HG03280 (cell line): Measurements from ENCODE around the gene LRRC3B.
"Not testable (repeated sequence)": the region's sequence is repeated elsewhere in the genome, so short reads cannot be mapped to it uniquely, and the experiment has no call there.

ENCODE experiments used
- ATAC-seq: cut with Tn5 transposase; IDR thresholded peaks from one replicate; pipeline ENCODE4 v1.9.1; 2021; ENCODE audit warnings: mild to moderate bottlenecking, moderate library complexity; ENCODE audit not compliant: unreplicated experiment

Gene LRRC3B, protein sequence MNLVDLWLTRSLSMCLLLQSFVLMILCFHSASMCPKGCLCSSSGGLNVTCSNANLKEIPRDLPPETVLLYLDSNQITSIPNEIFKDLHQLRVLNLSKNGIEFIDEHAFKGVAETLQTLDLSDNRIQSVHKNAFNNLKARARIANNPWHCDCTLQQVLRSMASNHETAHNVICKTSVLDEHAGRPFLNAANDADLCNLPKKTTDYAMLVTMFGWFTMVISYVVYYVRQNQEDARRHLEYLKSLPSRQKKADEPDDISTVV

DNA sequence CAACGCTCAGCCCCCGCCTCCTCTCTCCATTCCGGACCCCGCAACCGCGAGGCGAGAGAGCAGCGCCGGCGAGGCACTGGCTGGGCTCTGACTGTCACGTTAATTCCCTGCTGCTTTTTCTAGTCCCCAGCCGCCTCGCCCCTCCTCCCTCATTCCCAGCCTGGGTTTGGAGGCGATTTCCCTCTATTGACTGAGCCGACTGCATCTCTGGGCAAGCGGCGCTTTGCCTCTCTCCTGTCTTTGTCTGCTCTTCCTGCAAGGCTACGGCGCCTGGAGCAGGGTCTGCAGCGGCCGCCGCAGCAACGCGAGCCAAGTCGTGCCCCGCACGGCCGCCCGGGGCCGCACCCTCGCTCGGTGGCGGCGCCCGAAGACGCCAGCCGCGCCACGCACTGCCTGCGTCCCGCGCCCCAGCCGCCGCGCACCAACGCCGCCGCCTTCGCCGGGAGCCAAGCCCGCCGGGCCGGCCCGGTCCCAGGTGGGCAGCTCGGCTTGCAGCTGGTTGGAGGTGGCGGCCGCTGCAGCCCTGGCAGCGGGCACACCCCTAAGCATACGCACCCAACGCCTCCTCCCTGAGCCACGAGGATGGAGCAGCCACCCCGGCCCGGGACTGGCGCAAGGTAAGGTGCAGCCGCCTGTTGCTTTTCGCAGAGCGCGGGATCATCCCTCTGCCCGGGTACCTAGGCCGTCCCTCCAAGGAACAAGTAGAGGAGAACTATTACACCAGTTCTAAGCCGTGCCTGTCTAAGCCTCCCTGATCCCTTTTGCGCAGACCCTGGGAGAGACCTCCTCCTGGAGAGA, at the start of gene LRRC3B:
LRRC3B (plus strand) TSS at position 152 of the 798 bp plus-strand sequence. CDS start 86,901 bp downstream, outside the sequence.
- ATAC-seq = no peak

DNA sequence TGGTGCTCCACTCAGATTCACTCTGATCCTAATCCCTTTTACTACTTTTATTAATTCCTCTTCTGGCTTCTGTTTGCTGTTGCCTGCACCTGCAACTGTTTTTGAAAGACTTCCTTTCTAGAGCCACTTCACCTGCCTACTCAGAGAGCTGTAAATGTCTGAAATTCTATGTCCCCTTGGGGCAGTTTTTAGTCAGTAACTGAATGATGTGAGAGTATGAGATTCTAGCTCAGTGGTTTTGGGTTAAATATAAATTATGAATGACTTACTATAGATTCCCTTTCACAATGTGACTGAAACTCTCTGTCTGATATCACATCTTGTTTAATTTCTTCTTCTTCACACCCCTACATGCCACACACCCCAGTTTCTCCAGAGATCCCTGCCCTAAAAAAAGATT, 47.8 kb upstream of the LRRC3B start:
- no peak for ATAC-seq

DNA sequence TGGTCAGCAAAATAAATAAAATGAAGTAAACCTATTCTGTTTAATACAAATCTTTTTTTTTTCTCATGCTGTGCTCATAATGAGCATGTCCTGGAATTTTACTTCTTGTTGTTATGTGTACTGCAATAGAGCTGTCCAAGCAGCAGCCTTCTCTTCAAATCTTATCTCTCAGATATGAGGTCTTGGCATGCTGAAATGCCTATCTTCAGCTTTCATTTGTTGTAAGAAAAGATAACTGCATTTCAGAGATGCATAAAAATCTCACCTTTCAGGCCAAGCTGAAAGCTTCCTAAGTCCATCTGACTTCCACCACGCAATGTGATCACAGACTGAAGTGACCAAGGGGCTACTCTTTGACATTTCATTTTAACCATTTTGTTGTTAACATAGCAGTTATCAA, 43.5 kb upstream of the LRRC3B start:
- no peak for ATAC-seq

DNA sequence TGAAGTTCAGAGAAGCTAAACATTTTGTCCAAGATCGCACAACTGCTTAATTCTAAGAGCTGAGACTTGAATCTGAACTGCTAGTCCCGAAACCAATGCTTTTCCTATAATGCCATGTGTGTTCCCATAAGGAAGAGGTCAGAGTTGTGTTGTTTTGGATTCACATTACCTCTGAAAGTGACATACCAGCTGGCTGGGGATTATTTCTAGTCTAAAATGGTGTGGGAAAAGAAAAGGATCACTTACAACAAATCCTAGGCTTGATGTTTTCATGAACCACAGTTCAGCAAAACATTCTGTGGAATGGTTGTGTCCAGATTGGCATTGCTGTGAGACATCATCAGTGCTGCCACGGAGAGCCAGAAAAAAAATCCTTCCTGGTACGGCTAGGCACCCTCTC, 35.0 kb upstream of the LRRC3B start:
- no peak for ATAC-seq

DNA sequence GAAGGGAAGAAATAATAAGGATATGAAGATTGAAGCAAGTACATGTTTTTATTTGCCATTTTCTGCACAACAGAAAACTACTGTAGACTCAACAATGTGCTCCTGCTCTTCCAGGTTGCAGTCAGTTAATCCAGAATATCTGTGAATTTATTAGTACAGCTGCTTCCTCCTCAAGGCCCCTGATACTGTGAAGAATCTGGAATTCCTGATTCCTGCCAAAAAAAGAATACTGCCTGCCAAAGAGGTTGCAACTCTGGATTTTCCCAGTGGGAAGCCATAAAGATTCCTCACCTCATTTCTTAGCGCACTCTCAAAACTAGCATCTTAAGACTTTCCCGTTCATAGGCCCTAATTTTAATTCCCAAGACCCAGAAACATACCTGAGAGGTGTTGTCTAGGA, 33.6 kb upstream of the LRRC3B start:
- no peak for ATAC-seq

DNA sequence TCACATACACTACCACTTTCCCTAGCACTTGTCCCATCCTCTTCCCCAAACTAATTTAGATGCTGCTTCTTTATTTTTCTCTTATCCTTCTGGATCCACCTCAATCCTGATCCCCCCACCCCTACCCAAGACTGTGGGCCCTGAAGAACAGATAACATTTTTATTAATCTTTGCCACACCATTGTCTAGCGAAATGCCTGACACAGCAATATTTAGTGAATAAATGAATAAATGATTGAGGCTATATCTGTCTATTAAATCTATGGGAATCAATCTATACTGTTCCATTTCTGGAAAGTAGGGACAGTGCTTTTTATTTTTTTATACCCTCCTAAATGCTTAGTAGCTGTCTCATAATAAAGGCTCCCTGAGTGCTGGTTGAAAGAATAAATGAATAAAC, 32.9 kb upstream of the LRRC3B start:
- no peak for ATAC-seq

DNA sequence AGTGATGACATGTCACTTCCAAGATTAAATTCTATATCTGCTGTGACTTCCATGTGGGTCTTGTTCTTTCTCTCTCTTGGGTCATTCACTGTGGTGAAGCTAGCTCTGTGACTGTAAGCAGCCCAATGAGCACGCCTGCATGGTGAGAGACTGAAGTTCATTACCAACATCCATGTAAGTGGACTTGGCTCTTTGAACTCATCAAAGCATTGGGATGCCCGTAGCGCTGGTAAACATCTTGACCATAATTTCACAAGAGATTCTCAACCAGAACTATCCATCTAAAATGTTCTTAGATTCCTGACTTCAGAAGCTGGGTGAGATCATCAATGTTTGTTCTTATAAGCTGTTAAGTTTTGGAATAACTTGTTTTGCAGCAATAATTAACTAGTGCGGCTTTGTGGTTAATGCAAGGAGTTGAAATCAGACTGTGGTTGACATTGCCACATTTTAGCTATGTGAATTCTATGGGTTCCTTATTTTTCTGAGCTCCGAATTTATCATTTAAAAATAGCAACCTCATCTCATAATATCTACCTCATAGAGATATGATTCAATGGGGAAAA, 31.6 kb upstream of the LRRC3B start:
- no peak for ATAC-seq

DNA sequence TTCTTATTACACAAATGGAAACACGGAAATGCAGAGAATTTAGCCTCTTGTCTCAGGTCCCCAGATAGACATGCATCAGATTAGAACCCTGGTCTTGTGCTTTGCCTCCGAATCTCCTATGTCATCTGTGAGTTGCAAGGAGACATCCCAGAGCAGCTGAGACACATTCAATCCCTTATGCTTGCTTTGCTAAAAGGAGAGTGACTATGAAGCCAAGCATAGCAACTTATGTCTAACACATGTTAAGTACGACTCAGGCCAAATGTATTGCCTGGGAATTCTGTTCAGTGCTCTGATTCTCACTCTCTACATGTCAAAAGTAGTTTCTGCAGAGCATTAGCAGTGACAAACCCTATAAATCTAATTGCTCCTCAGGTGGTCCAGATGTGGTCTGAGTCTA, 30.6 kb upstream of the LRRC3B start:
- ATAC-seq = no peak

DNA sequence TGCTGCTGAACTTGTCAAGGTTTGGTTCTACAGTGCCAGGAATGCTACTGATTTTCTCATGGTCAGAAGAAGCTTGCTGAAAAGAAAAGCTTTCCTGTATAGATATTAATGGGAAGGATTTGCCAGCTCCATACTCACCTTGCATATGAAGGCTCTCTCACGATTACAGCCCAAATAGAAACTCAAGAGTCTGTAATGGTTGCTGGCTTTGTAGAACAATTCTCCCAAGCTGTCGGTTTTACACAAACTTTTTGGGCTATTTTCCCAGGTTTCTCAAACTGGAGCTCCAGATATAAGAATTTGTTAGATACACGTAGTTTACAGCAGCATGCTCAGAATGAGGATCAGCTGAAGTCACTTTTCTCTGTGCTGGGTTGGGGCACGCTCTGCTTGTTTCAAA, 30.1 kb upstream of the LRRC3B start:
- ATAC-seq = no peak

DNA sequence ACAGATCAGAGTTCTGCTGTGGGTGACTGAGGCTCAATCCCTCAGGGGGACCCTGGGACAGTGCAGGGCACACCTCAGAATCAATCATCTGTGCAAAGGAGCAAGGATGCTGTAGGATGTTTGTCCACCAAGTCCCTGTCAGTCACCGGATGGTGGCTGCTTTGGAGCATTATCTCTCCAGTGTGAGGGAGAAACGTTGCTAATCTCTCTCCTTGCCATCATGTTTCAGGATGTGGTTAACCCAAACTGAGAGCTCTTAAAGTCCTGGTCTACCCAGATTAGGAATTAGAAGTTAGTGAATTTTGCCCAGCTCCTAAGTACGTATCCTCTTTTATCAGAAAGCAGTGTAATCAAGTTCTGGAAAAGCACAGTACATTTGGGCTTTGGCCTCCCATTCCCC, 26.2 kb upstream of the LRRC3B start:
- ATAC-seq = no peak

DNA sequence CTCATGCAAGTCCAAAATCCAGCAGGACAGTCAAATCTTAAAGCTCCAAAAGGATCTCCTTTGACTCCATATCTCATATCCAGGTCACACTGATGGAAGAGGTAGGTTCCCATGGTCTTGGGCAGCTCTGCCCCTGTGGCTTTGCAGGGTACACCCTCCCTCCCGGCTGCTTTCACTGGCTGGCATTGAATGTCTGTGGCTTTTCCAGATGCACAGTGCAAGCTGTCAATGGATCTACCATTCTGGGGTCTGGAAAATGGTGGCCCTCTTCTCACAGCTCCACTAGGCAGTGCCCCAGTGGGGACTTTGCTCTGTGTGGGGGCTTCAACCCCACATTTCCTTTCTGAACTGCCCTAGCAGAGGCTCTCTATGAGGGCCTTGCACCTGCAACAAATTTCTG, 19.3 kb upstream of the LRRC3B start:
- ATAC-seq = not testable (repeated sequence)

DNA sequence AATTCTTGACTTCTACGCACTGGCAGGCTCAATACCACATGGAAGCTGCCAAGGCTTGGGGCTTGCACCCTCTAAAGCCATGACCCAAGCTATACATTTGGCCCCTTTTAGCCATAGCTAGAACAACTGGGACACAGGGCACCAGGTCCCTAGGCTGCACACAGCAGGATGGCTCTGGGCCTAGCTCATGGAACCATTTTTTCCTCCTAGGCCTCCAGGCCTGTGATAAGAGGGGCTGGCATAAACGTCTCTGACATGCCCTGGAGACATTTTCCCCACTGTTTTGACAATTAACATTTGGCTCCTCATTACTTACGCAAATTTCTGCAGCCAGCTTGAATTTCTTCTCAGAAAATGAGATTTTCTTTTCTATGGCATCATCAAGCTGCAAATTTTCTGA, 18.8 kb upstream of the LRRC3B start:
- not testable (repeated sequence) for ATAC-seq

DNA sequence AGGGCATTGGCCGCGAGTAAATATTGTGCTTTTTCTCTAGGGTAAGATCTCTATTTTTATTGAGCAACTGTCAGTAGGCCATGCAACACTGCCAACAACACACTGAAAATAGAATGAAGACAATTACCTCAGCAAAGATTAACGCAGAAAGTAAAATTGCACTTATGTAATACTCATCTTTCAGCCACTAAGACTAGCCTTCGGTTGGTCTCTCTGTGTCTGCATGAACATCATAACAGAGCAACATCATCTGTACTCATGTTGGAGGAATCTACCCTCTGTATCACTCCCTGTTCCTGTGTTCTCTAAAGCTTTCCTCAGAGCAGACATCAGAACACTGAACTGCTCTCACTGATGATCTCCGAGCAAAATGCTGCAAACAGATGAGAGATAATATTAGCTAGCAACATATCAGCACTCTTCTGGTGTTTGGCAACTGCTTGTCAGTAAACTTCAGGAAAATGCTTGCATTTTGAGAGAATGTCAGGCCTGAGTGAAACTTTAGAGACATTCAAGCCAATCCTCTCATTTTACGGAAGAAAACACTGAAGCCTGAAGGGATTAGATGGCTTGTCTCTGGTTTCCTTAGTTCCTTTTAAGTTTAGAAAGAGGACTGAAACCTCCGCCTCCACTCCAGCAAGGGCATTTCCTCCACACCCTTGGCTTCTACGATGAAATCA, 8.4 kb upstream of the LRRC3B start:
- no peak for ATAC-seq

DNA sequence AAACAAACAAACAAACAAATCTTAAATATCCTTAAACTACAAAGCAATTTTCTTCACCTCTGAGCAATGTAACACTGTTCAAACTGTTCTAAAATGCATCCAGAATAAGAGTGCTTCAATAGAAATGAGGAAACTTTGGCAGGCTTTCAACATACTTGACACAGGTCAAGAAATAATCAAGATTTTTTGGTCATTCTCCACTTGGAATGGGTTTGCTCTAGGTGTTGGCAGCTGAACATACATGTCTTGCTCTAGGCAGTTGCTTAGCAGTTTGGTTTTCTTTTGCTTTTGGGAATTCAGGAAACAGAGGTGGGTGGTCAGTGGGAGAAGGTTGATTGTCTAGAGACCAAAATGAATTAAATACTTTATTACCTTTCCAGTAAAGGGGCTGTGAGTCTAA, 1.4 kb upstream of the LRRC3B start:
- no peak for ATAC-seq

DNA sequence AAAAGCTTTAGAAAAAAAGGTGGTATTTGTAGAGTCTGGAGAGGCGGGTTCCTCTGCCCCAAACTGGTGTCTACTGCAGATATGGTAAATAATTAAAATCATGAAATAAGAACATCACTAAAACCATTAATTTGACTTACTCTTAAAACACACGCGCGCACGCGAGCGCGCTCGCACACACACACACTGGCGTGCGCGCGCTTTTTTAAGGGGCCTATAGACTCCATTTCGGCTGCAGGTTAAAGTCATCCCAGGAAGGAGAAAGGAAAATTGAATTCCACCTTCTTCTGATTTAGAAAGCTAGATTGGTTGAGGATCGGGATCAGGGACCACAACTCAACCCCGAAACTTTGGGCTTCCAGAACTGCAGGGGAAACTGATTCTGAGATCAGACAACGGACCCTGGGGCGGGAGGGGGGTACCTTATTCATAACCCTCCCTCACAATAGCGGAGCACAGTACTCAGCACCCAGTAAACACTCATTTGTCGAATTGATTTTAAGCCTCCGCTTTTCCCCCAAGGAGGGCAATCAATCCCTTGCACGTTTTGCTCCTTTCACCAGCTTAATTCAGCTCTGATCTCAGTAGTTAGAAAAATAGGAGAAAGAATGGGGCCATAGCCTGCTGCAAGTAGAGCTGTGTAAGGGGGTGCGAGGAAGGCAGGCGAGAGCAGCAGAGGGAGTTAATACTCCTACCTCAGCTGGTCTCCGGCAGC, 509 bp upstream of the LRRC3B start:
- ATAC-seq = no peak

DNA sequence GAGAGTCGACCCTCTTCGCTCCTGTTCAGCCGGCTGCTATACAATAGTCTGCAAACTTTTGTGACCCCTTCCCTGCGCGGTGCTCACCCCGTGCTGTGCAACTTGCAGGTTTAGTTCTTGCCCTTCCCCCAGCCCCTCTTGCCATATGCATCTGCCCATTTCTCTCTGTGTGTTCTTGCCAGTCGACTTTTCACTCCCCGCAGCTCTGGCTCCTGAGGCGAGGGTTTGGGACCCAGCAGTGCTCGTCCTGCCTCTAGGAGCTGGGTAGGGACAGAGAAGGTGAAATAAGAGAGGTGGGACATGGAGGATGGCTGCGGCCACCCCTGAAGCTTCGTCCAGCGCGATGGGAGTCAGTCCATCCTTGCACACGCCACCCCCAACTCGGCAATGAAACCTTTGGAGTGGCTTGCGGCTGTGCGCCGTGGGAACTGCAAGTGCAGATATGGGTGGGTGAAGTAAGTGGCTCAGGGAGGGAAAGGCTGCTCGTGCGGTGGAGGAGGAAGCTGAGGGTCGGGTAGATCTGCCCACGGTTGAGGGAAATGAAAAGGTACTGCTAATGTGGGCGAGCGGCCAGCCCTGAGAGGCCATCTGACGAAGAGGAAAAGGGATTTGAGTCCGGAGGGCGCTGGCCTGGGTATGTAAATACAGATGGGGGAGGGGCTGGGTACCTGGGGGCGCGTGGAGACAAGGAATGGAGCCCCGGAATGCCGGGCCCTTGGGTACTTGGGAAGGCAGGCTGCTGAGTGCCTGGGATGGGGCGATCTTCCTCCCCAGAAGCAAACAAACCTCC, 1.0 kb downstream of the LRRC3B start:
- no peak for ATAC-seq

DNA sequence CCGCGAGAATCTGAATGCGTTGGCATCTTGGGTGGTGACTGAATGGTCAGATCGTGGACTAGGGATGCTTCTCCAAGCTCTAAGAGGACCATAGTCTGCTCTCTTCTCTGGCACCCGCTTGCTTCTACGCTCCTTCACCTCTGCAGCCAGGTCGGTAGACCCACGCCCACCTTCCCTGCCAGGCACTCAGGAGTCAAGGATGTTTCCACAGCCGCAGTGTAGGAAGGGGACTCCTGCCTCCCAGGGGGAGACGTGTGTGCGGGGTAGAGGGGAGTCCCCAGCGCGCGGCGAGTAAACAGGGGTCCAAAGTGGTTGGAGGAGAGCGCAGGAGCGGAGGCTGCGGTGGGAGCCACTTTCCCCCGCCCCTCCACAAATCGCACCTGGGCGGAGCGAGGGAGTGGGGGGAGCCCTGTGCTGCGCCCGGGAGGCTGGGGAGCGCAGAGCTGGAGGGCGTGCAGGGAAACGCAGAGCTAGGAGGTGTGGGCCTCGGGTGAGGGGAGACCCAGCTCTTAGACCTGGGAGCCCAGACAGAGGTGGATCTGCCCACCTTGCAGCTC, 1.7 kb downstream of the LRRC3B start:
- ATAC-seq = no peak

DNA sequence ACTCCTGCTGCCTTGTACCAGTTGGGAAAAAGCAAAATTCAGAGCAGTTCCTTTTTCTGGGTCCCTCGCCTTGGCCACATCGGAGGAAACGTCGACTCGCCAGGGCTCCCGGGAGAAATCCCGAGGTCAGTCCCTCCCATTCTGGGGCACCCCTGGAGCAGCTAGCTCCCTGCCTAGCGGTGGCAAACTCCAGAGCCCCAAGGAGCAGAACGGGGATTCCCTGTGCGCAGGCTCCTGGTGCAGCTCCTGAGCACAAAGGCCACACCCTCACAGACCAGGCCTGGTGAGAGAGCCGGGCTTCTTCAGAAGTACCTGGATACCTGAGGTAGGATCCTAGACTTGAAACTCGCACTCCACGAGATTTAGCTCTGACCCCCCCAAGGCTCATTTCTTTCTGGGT, 2.6 kb downstream of the LRRC3B start:
- ATAC-seq = no peak

DNA sequence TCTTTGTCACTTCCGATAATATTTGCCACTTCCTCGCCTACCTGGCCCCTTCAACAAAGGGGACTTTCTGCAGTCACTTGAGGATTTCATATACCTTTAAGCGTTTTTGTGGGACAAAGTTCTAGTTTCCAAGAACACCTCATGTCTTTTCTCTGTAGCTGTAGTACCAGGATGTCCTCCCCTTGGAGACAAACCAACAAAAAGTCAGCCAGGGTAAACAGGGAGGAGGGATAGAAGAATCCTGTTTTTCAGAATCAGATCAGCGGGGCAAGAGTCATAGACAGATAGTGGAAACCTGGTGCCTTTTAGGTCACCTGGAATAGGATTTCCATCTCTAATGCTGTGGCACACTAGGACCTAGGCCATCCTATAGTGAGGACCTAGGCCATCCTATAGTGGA, 4.5 kb downstream of the LRRC3B start:
- ATAC-seq = no peak

DNA sequence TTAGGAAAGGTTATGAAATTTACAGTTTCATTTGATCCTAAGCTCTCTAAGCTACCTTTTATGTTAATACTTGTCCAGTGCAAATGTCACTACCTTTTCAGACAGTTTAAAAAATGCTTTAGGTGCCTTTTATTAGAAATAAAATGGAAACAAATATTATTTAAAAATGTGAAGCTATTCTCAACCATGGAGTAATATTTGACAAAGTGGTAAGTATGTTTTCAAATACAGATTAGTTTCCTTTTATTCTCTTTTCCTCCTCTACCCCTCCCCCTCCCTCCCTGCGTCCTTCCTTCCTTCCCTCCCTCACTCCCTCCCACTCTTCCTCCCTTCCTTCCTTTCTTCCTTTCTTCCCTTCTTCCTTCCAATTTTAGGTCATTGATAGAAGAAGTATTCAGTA, 6.3 kb downstream of the LRRC3B start:
- ATAC-seq = no peak
